ENCODE results near the gene MCM10.

- TF ChIP-seq CTCF (conservative IDR thresholded peaks at IDR 0.05), result no peak
- TF ChIP-seq EZH2 (IDR thresholded peaks at IDR 0.05; ENCODE audit: low read depth), result no peak
Measured at GRCh38 chr10:13136651-13137050, 24.7 kb upstream of the MCM10 start.
